GM23248 (cell line): ENCODE measurements around the gene RGS17.

Experiments
- EZH2 ChIP-seq: fragments of 200-600 bp; sonication (generic); IDR thresholded peaks from 2 replicates; pipeline ENCODE4 v1.6.1; 2018; ENCODE audit warnings: antibody characterized with exemption, mild to moderate bottlenecking; ENCODE audit not compliant: insufficient read depth, poor library complexity, severe bottlenecking
- EZH2phosphoT487 ChIP-seq: fragments of 200-600 bp; sonication (generic); IDR thresholded peaks from 2 replicates; pipeline ENCODE4 v1.6.1; 2018; ENCODE audit warnings: antibody characterized with exemption, moderate library complexity, mild to moderate bottlenecking, low read depth; ENCODE audit not compliant: insufficient read depth

DNA sequence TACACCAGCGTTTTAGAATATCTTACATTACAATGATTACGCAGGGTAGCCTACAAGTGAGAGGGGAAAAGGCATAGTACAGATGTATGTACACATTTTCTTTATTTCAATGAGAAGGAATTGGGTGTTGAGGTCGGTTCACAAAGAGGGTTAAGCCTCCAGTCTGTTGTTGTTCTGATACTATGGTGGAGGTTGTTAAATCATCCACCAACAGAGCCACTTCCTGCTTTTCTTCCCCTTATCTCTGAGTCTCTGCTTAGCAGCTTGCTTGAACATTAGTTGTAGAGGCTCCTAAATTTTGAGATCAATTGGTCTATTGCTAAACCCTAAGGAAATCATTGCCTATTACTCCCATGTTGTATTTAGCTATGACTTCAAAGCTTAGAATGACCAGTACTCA lies 7.3 kb downstream of the RGS17 start:
- TF ChIP-seq EZH2: no peak
- no peak for TF ChIP-seq EZH2phosphoT487
